ENCODE measurements around the gene SLC5A2. TPM values are rescaled to one million over a fixed set of nuclear protein-coding genes. Genes with fewer than 3 reads are reported as not detected.
A peak's percentile ranks its signal among the peaks of the same experiment; 100 is the strongest.
"Not testable (repeated sequence)": the region's sequence is repeated elsewhere in the genome, so short reads cannot be mapped to it uniquely, and the experiment has no call there.

The SLC5A2 gene
- under 1 TPM in 1 of 2 experiments, not detected in 1; 0.13 TPM for total RNA-seq

DNA sequence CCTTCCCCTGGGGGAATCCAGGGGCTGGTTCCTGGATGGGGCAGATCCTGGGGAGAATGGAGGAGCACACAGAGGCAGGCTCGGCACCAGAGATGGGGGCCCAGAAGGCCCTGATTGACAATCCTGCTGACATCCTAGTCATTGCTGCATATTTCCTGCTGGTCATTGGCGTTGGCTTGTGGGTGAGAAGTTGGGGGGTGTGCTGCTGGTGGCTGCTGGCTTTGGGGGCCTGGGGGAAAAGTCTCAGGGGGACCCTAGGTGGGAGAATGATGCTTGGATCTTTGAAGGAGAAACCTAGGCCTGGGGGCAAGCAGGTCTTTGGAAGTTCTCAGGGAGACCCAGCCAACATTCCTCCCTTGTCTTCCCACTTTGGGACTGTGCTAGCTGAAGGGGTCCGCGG is at the start of gene SLC5A2:
Gene SLC5A2, plus strand, starts transcription at position 43 of the 400 bp plus-strand sequence. Its CDS starts 14 bp downstream, at position 57.
- no peaks in the 10 kb centered on the region for H3K36me3 Mint-ChIP-seq (ENCODE audit: low read depth)
- DNase-seq (no peak), ATAC-seq (no peak)
- H3K27me3 Mint-ChIP-seq (ENCODE audit: low read depth), result peaks cover 31% of the 10 kb centered on the region
- no peak within 1 kb of the TSS for H3K27ac Mint-ChIP-seq
- H3K4me3 Mint-ChIP-seq, result no peak within 1 kb of the TSS
- H3K9me3 Mint-ChIP-seq (ENCODE audit: insufficient read depth), result no peaks in the 10 kb centered on the region
- POLR2A ChIA-PET, result no interaction called here
- CTCF ChIA-PET, result no interaction called here
- peaks cover 8% of the 10 kb centered on the region for H3K4me1 Mint-ChIP-seq (ENCODE audit: low read depth)

DNA sequence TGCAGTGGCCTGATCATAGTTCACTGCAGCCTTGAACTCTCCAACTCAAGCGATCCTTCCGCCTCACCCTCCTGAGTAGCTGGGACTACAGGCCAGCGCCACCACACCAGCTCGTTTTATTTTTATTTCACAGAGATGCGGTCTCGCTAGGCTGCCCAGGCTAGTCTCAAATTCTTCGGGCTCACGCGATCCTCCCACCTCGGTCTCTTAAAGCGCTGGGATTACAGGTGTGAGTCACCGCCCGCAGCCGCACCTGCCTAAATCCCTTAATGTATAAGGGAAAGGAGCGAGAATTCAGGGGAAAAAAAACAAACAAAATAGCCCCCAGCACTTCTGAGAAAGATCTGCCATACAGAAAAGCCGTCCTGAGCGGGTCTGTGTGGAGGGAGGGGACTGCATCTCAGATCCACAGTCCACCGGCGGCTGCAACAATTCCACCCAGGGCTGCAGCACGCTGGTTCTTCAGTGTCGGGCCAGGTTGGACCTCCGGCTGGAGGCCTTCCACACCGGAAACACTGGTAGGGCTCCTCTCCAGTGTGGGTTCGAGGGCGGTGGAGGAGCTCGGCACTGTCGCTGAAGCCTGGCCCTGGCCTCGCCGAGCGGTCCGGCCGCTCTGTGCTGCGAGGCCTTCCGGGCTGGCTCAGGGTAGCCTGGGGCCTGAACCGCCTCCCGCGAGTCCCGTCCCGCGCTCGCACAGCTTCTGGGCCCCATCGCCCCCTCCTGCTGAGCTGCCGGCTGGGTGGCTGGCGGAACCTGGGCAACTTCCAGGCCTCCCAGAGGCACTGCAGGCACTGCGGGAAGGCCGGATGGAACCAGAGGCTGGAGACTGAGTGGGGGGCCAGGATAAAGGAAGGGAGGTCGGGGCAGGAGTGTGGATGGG is 47.3 kb upstream of the SLC5A2 start:
- DNase-seq (no peak), ATAC-seq (no peak)
- CTCF ChIA-PET, result no interaction called here
- Mint-ChIP-seq H3K36me3 (ENCODE audit: low read depth) (no peaks in the 10 kb centered on the region), H3K27me3 (ENCODE audit: low read depth) (no peaks in the 10 kb centered on the region), H3K4me1 (ENCODE audit: low read depth) (peaks cover 24% of the 10 kb centered on the region), H3K27ac (no peak overlapping the region), H3K9me3 (ENCODE audit: insufficient read depth) (no peaks in the 10 kb centered on the region), H3K4me3 (no peak overlapping the region)
- POLR2A ChIA-PET, result no interaction called here

DNA sequence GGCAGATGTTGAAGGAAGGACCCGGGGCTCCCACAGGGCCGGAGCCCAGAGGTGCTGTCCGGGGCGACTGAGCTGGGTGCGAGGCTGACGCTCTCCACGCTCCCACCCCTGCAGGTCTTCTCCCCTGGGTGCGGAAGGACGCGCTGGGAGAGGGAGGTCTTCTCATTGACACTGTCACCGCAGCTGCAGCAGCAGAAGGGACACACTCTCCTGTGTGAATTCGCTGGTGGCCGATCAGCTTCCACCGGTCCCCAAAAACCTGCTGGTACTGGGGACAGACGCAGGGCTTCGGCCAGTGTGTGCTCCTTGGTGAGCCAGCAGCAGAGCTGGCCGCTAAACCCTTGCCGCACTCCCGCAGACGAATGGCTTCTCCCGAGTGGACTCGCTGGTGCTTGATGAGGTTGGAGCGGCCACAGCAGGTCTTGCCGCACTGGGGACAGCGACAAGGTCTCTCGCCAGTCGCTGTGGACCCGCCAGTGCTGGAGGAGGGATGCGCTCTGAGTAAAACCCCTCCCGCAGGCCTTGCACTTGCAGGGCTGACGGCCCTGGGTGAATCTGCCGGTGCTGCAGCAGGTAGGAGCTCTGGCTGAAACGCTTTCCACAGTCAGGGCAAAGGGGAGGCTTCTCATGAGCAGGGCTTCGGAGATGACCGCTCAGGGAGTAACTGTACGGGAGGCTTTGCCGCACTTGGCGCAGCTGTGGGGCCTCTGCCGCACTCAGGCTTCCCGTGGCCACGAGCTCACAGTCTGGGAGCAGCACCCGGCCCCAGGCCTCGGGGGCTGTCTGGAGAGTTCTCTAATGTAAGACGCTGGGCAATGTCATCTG is 46.5 kb upstream of the SLC5A2 start:
- Mint-ChIP-seq H3K9me3 (ENCODE audit: insufficient read depth) (no peaks in the 10 kb centered on the region), H3K27me3 (ENCODE audit: low read depth) (no peaks in the 10 kb centered on the region), H3K36me3 (ENCODE audit: low read depth) (no peaks in the 10 kb centered on the region), H3K27ac (no peak overlapping the region), H3K4me1 (ENCODE audit: low read depth) (peaks cover 21% of the 10 kb centered on the region), H3K4me3 (no peak overlapping the region)
- POLR2A ChIA-PET, result no interaction called here
- DNase-seq (no peak), ATAC-seq (no peak)
- CTCF ChIA-PET, result no interaction called here

- no peak for ATAC-seq
- DNase-seq, result no peak
- Mint-ChIP-seq H3K4me1 (ENCODE audit: low read depth) (peaks cover 29% of the 10 kb centered on the region), H3K27ac (no peak overlapping the region), H3K36me3 (ENCODE audit: low read depth) (no peaks in the 10 kb centered on the region), H3K4me3 (no peak overlapping the region), H3K27me3 (ENCODE audit: low read depth) (peaks cover 2% of the 10 kb centered on the region), H3K9me3 (ENCODE audit: insufficient read depth) (no peaks in the 10 kb centered on the region)
- POLR2A ChIA-PET, result interaction anchor here (1.0 kb wide), 1 partner anchor 435 kb away, joined by 3 read pairs; the partner anchor contains the start of gene ZNF267
- CTCF ChIA-PET, result interaction anchor here (1.0 to 2.1 kb wide), 4 partner anchors 20 to 238 kb away, joined by 3 to 5 read pairs (median 4); no protein-coding TSS in a partner anchor
Measured at GRCh38 chr16:31438414-31438813, 44.5 kb upstream of the SLC5A2 start.

DNA sequence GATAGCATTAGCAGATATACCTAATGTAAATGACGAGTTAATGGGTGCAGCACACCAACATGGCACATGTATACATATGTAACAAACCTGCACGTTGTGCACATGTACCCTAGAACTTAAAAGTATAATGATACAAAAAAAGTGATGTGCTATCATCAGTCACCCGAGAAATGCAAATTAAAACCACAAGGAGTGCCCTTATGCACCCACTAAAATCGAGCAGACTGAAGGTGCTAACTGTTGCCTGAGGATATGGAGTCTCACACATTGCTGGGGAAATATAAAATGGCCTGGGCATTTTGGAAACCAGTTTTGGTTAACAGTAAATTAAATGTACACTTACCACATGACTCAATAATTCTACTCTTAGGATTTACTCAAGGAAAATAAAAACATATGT is 43.9 kb upstream of the SLC5A2 start:
- ATAC-seq; H3K9me3 Mint-ChIP-seq (ENCODE audit: insufficient read depth); DNase-seq; H3K4me3 Mint-ChIP-seq; H3K27me3 Mint-ChIP-seq (ENCODE audit: low read depth); H3K36me3 Mint-ChIP-seq (ENCODE audit: low read depth); H3K27ac Mint-ChIP-seq: not testable (repeated sequence)
- peaks cover 29% of the 10 kb centered on the region for H3K4me1 Mint-ChIP-seq (ENCODE audit: low read depth)
- POLR2A ChIA-PET, result interaction anchor here (1.0 to 1.9 kb wide), 3 partner anchors 8 to 435 kb away, joined by 3 to 6 read pairs (median 5); partner anchors contain the start of genes FUS and ZNF267
- CTCF ChIA-PET, result interaction anchor here (1.0 to 2.1 kb wide), 5 partner anchors 19 to 297 kb away, joined by 3 to 6 read pairs (median 5); no protein-coding TSS in a partner anchor

- Mint-ChIP-seq H3K27me3 (ENCODE audit: low read depth) (peaks cover 2% of the 10 kb centered on the region), H3K9me3 (ENCODE audit: insufficient read depth) (no peaks in the 10 kb centered on the region), H3K4me3 (no peak overlapping the region), H3K27ac (no peak overlapping the region), H3K4me1 (ENCODE audit: low read depth) (peaks cover 29% of the 10 kb centered on the region), H3K36me3 (ENCODE audit: low read depth) (no peaks in the 10 kb centered on the region)
- DNase-seq (no peak), ATAC-seq (no peak)
- ChIA-PET POLR2A (interaction anchor here (1.7 to 1.9 kb wide), 2 partner anchors 8 to 260 kb away, joined by 5 to 6 read pairs; partner anchors contain the start of gene FUS), CTCF (interaction anchor here (1.4 to 2.1 kb wide), 3 partner anchors 21 to 297 kb away, joined by 4 to 6 read pairs (median 5); no protein-coding TSS in a partner anchor)
Measured at GRCh38 chr16:31439519-31439918, 43.4 kb upstream of the SLC5A2 start.

DNA sequence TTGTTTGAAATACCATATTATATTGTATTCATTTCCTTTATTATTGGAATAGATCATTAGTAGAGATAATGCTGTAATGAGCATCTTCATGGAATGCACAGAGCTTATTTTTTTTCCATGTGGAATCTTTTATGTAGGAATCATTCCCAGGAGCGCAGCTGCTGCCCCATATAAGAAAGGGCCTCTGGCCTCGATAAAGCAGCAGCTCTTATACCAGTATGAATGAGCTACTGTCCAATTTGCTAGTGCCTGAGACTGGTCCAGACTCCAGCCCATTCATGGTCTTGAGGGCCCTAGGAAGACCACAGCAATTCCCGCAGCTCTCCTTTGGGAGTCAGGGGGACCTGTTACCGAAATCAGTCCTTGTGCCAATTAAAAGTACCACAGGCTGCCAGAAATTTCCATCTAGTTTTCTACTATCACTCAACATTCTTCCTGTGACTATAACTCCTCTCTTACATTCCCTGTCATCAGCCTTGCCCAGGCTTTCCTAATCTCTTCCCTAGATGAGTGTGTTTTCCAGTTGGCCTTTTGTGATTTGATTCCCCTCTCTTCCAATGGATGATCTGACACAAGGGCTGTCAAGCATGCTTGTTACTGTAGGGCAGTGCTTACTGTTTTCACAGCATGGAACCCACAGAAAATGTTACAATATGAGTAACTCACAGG is 42.3 kb upstream of the SLC5A2 start:
- DNase-seq (no peak), ATAC-seq (no peak)
- Mint-ChIP-seq H3K27ac (no peak overlapping the region), H3K36me3 (ENCODE audit: low read depth) (no peaks in the 10 kb centered on the region), H3K4me3 (no peak overlapping the region), H3K9me3 (ENCODE audit: insufficient read depth) (no peaks in the 10 kb centered on the region), H3K4me1 (ENCODE audit: low read depth) (peaks cover 29% of the 10 kb centered on the region), H3K27me3 (ENCODE audit: low read depth) (peaks cover 5% of the 10 kb centered on the region)
- CTCF ChIA-PET, result interaction anchor here (0.7 to 5.1 kb wide), 7 partner anchors 10 to 299 kb away, joined by 3 to 42 read pairs (median 4); partner anchors contain the start of genes ARMC5 and PYCARD
- POLR2A ChIA-PET, result interaction anchor here (1.9 kb wide), 1 partner anchor 10 kb away, joined by 6 read pairs; no protein-coding TSS in a partner anchor

- peak overlapping the region; percentile 75 for H3K4me3 Mint-ChIP-seq
- no peaks in the 10 kb centered on the region for H3K9me3 Mint-ChIP-seq (ENCODE audit: insufficient read depth)
- peaks cover 32% of the 10 kb centered on the region for H3K4me1 Mint-ChIP-seq (ENCODE audit: low read depth)
- ATAC-seq, result no peak
- ChIA-PET CTCF (interaction anchor here (0.6 to 5.1 kb wide), 17 partner anchors 10 to 457 kb away, joined by 3 to 42 read pairs (median 6); partner anchors contain the start of genes ARMC5, HSD3B7, PYCARD and PYDC1), POLR2A (interaction anchor here (0.6 to 2.5 kb wide), 7 partner anchors 16 to 262 kb away, joined by 3 to 11 read pairs (median 4); partner anchors contain the start of genes ARMC5, FUS and PYCARD)
- peak overlapping the region; percentile 54 for H3K27ac Mint-ChIP-seq
- H3K27me3 Mint-ChIP-seq (ENCODE audit: low read depth), result peaks cover 5% of the 10 kb centered on the region
- DNase-seq, result no peak
- no peaks in the 10 kb centered on the region for H3K36me3 Mint-ChIP-seq (ENCODE audit: low read depth)
Measured at GRCh38 chr16:31441956-31442355, 41.0 kb upstream of the SLC5A2 start.

DNA sequence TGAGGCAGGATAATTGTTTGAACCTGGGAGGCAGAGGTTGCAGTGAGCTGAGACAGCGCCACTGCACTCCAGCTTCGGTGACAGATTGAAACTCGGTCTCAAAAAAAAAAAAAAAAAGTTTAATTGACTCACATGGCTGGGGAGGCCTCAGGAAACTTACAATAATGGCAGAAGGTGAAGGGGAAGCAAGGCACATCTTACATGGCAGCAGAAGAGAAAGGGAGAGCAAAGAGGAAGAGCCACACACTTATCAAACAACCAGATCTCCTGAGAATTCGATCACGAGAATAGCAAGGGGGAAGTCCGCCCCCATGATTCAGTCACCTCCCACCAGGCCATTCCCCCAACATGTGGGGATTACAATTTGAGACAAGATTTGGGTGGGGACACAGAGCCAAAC is 37.0 kb upstream of the SLC5A2 start:
- CTCF ChIA-PET; H3K27me3 Mint-ChIP-seq (ENCODE audit: low read depth); DNase-seq; POLR2A ChIA-PET; H3K9me3 Mint-ChIP-seq (ENCODE audit: insufficient read depth); ATAC-seq; H3K27ac Mint-ChIP-seq; H3K4me3 Mint-ChIP-seq; H3K36me3 Mint-ChIP-seq (ENCODE audit: low read depth): not testable (repeated sequence)
- peaks cover 18% of the 10 kb centered on the region for H3K4me1 Mint-ChIP-seq (ENCODE audit: low read depth)

GRCh38 chr16:31451201-31451600 is 31.7 kb upstream of the SLC5A2 start:
- Mint-ChIP-seq H3K36me3 (ENCODE audit: low read depth) (peaks cover 14% of the 10 kb centered on the region), H3K9me3 (ENCODE audit: insufficient read depth) (no peaks in the 10 kb centered on the region), H3K27me3 (ENCODE audit: low read depth) (no peaks in the 10 kb centered on the region), H3K4me3 (no peak overlapping the region), H3K4me1 (ENCODE audit: low read depth) (peaks cover 37% of the 10 kb centered on the region), H3K27ac (no peak overlapping the region)
- ChIA-PET POLR2A (interaction anchor here (0.6 kb wide), 1 partner anchor 82 kb away, joined by 4 read pairs; no protein-coding TSS in a partner anchor), CTCF (interaction anchor here (1.0 to 2.8 kb wide), 6 partner anchors 8 to 309 kb away, joined by 3 to 12 read pairs (median 6); partner anchors contain the start of gene ZNF843)
- DNase-seq (no peak), ATAC-seq (no peak)

Measured in activated CD8-positive, alpha-beta T cell treated with anti-CD3 and anti-CD28 coated beads, Interleukin-2, amount 10 ng/mL, durations not matched to agents 7 days and 5 days (primary cell).